Stimulated activated CD4-positive, alpha-beta T cell treated with anti-CD3 and anti-CD28 coated beads, Interleukin-2, amount 100 ng/mL, for 24 hours (primary cell): ENCODE data around the gene SDC4.
"Not testable (repeated sequence)": the region's sequence is repeated elsewhere in the genome, so short reads cannot be mapped to it uniquely, and the experiment has no call there.

Experiments used
- DNase-seq, 2 donors: peaks; one replicate each; pipeline ENCODE4 v3.0.0-alpha.2; 2020

SDC4 gene

DNA sequence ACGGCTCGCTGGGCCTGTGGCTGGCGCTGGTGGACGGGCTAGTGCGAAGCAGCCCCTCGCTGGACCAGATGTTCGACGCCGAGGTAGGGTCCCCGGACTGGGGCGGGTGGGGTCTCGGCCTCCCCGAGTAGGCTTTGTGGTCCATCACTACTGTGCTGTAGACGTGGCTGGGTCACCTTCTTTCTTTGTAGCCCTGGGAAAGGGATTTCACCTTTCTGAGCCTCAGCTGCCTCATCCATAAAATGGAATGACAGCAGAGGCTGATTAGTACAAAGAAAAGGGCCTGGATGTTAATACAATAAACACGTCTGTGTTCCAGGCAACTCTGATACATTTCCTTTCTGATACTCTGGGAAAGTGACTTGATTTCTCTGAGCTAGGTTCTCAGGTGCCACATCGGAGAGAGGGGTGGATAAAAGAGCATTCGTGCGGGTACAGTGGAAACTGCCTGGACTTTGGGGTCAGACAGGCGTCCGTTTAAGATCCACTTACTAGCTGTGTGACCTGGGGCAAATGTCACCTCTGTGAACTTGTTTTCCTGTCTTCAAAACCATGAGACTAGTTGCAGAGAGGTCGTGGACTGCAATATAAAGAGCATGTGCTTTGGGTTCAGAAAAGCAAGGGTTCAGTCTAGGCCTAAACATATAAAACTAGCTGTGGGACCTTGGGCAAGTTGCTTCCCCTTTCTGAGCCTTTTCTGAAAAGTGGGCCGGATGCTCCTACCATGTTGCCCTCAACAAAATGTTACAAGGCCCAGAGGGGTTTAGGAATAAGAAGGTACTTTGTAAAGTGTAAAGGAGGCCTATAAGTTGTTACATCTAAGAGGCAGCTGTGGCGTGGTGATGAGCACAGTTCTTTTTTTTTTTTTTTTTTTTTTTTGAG is 15.6 kb upstream of the SDC4 start:
- DNase-seq: no peak

DNA sequence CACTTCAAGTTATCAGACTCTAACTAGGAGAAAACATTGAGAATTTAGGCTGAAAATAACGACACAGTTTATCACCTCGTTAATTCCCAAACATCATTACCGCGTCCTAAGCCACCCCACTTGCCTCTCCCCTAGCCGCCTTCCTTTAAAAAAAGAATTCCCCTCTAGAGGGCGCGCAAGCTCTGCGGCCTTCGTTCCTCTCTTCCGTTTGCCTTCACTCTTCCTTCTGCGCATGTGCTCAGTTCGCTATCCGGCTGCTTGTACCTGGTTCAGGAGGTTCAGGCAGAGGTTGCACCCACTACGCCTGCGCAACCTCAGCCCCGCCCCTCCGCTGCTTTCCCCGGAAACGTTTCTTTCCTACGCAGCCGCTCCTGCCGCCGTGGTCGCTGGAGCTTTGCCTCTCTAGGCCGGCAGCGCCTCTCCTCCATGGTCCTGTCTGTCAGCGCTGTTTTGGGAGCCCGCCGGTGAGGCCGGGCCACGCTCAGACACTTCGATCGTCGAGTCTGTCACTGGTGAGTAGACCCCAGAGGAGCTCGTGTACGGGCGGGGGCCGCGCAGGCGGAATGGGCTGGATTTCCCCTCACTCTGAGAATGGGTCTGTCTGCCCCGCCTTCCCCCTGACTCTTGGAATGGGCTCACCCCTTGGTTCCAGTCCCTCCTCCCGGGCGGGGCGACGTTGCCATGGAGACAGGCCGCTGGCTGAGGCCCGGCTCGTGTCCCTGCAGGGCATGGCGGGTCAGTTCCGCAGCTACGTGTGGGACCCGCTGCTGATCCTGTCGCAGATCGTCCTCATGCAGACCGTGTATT is 14.8 kb upstream of the SDC4 start, which contains the start of gene SYS1:
Gene SYS1, plus strand, starts transcription at position 353 of the 807 bp plus-strand sequence. Its CDS starts 376 bp downstream, at position 729.
- DNase-seq: peak; percentile 99

DNA sequence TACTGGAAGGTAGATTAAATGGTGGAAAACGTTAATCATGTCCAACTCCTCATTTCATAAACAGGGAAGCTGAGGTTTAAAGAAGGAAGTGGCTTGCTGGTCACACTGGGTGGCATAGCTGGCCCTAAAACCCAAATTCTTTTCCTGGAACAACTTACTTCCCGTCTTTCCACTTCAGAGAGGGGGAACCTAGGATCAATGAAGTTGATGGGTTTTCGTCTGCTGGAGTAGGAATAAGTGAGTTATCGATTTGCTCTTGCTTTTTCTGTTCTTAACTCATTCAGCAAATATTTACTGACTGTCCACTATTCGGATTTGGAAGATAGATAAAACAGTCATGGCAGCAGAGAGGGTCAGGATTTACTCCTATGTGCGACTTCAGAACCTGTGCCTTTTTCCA is 13.6 kb upstream of the SDC4 start:
- no peak for DNase-seq

DNA sequence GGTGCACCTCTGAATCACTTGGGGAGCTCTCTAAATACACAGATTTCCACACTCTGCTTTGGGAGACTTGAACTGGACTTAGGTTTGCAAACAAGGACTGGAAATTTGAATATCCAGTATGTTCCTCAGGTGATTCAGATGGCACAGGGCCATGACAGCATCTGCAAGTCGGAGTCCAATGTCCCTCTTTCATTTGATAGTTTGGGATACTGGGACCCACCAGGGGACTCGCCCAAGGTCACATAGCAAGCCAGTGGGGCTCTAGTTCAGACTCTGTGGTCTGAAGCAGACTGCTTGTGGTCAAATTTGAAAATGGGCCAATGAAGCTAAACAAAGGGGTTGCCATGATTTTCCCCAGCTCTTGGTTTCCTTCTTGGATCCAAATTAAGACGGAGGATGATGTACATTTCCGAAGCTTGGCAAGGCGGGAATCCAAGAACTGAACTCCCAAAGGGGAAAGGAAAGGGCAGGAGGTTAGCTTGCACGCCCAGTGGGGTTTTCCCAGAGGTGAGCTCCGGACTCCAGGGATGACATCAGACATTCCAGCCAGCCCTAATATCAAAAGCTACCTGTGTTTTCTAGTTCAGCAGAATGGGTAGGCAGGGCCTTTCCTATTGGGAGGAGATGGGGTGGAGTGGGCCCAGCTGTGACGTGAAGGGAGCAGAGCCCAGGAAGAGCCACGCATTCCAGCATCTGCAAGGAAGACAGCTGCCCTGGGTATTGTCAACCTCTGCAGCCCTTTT is 11.4 kb upstream of the SDC4 start:
- no peak for DNase-seq

DNA sequence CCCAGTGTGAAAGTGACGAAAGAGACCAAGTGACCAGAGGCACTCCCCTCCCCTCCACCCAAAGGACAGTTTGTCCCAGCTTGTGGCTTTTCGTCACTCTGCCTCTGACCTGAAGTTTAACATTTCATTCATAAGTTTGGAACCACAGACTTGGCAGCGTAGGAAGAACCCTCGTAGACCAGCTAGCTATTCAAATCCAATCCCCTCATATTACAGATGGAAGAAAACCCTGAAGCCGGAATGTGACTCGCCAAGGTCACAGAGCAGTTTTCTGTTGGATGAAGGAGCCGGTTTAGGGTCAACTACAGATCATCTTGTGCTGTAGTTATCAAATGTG is 10.8 kb upstream of the SDC4 start:
- DNase-seq: no peak

DNA sequence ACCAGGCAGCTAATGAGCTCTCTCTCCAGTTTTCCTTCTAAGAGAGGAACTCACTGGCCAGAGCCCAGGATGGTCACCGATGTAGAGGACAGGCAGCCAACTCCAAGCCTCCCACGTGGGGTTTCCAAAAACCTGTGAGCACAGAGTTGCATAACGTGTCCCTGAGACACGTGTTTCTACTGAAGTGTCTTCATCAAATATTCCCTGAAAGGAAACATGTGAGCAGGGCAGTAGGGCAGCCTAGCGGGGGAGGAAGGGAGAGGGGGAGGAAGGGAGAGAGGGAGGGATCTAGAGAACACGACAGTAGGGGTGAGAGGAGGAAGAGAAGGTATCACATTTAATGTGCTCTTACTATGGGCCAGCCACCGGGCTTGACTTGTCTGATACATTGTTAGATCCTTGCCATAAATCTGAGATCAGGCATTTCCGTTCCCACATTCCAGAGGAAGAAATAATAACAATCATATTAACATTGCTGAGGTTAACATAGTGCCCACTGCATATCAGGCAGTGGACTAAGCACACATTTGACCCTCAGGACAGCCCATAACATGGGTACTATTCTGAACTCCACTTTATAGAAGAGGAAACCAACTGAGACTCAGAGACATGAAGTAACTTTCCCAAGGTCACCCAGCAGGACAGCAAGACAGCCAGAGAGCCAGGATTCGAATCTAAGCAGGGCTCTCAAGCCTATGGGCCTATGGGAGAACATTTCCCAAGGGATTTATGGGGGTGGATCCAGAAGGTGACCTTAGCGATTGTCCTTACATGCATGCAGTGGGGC is 10.3 kb upstream of the SDC4 start:
- DNase-seq: no peak

DNA sequence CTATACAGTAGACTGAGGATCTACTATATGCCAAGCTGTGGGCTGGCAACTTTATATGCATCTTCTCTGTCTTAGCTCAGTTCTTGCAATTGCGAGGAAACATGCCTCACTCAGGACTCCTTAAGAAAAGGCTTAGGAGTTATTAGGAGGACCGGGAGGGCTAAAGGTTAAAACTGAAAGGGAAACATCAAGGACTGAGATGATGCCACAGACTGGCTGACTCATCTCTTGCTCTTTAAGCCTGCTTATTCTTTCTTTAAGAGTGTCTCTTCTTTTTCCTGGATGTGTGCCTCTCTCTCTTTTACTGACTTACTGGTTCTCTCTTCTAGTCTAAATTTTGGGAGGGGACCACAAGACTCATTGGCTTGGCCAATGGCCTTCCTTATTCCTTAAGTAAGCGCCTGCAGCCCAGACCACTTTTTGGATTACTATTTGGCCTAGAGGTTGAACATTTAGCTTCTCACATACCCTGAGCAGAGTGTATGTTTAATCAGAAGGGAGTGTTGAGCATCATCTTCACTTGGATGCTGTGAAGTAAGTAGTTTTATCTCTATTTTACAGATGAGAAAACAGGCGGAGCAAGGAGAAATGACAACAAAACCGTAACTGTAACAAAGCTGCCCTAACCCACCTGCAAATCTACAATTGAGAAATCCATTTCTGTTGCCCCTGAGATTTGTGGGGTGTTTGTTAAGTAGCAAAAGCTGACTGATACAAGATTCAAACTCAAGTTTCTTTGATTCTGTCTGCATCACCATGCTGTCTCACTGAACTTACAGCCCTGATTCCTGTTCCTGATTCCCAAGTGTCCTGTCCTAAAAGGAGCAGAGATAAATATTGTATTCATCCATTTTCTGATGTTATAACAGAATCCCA is 7.2 kb upstream of the SDC4 start:
- no peak for DNase-seq

DNA sequence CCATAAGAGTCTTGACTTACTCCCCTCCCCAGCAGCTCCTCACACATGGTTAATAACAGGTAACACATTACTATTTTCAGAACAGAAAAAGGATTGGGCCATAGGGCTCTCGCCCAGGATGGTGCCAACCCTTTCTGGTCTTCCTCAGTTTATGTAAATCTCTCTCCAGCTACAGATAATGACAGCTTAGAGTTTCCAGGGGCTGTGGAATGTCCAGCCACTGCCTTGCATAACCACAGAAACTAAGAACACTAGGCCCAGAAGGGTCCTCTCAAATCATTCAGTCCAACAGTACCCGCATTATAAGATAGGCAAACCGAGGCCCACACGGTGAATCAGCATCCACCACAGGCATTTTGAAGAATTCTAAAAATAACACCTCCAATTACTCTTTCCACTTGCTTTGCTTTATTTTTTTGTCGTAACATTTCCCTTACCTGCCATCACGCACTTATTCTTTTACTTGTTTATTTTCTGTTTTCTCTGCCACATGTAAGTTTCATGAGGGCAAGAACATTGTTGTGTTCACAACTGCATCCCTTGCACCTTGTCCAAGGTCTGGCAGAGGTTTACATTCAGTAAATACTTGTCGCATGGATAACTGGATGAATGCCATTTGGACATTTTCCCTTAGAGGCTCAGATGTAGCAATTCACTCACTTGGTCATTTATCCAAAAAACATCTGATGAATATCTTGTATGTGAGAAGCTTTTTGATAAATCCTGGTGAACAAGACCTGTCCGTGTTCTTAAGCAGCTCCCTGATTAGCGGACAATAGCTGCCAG is 6.4 kb upstream of the SDC4 start:
- peak in 1 of 2 donors; percentile 49 for DNase-seq

DNA sequence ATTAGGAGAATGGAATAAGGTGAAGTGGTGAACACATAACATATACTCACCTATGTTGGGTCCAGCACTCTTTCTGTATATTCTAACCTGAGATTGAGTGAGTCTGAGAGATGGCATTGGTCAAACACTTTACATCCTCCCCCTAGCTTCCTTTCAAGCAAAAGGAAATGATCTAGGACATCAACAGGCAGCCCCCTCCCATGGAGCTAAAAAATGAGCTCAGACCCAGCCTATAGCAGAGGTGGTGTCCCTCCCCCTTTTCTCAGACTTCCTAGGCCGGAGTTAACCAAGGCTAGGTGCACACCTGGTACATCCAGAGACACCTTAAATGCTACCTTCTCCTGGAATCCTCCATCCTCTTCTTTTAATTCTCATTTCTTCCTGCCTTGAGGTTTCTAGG is 5.5 kb upstream of the SDC4 start:
- no peak for DNase-seq

DNA sequence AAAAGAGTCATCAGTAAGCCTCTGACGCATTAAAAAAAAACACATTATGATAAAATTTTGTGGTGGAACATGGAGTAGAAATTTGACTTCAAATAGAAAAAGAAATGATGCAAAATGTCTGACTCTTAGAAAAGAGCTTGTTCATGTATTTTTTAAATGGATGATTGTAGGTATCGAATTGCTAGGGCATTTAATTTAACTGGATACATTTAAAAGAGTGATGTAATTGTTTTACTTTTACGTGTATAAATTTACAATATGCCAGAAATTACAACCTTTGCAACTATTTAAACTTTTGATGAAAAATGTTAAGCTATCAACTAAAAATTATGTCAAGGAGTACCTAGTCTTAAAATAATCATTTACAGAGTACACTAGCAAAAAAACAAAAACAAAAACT is 4.5 kb upstream of the SDC4 start:
- DNase-seq: no peak

DNA sequence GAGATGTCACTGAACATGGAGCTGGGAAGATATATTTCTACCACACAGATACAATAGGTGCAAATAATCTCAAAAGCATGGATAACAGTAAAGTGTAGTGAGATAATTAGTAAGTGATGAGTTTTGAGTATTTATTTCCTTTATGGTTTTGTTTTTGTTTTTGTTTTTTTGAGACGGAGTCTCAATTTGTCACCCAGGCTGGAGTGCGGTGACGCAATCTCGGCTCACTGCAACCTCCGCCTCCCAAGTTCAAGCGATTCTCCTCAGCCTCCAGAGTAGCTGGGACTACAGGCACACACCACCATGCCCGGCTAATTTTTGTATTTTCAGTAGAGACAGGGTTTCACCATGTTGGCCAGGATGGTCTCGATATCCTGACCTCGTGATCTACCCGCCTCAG is 2.6 kb upstream of the SDC4 start:
- DNase-seq: not testable (repeated sequence)

DNA sequence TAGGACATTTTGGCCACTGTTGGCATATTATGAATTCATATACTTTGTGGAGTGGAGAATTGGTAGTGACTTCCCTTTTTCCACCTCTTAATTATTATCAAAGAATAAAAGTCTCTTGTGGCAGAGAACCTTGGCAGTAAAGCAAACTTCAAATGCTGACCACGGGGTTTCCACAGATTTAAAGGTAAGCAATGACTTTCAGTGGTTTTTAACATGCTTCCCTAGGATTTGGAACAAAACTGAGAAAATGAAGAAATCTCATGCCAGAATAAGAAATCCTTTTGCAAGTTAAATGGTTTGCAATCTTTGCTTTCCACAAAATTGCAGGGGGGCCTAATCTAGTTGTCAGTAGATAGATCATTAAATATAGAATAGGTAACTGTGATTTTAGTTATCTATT is 2.0 kb upstream of the SDC4 start:
- no peak for DNase-seq

DNA sequence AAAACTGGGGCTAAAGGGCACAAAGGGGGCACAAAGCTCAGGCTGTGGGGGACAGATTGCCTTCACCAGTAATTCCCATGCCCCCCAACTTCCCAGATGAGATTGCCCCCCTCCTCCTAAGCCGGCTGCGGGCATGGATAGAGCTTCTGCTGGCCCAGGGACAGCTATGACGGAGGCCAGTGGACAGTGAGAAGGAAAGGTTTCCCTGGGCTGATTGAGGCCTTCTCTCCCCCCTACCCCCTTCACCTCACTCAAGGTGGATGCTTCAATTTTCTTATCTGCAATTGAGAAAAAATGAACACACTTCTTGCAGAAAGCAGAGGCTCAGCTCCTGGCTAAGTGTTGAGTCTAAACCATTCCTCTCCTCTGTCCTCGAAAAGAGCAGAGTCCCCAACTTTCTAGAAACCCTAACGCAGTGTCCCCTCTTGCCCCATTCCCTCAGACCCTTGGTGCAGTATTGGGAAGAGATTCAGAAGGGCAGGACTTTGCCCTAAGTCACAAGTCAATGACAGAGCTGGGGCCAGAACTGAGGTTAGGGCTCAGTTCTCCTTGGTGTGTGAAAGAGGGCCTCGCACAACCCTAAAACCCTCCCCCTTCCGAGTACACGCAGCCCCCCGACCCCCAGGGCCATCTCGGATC is 808 bp downstream of the SDC4 start:
- no peak for DNase-seq

DNA sequence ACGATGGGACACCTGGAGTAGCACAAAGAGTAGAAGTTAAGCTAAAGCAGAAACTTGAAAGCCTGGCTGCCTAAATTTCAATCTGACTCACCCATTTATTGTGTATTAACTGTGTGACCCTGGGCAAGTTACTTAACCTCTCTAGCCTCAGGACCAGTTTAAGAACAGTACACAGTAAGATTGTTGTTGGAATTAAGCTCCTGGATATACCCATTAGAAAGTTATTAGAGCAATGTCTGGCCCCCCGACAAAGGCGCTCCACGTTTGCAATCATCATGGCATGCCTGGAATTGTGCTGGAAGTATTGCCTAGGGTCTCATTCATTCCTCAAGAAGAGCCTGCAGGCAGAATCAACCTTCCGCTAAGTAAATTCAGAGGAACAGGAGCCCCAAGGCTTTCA is 1.4 kb downstream of the SDC4 start:
- DNase-seq: no peak

DNA sequence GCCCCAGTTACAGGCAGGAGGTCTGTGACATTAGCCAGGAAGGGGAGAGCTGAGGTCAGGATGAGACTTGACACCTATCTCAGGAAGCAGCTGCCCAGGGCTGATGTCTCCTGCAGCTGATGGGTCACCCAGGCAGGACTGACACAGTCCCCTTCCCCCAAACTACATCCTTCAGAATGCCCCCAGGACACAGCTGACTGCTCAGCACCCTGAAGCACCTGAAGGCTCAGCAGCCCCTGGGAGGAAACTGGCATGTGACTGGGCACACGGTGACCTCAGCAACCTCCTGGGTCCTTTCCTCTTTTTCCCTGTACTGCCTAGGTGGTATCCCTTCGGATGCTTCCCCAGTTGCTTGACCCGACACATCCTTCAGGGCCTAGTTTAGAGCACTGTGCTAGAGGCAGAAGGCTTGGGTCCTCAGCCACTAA is 1.9 kb downstream of the SDC4 start:
- DNase-seq: no peak

DNA sequence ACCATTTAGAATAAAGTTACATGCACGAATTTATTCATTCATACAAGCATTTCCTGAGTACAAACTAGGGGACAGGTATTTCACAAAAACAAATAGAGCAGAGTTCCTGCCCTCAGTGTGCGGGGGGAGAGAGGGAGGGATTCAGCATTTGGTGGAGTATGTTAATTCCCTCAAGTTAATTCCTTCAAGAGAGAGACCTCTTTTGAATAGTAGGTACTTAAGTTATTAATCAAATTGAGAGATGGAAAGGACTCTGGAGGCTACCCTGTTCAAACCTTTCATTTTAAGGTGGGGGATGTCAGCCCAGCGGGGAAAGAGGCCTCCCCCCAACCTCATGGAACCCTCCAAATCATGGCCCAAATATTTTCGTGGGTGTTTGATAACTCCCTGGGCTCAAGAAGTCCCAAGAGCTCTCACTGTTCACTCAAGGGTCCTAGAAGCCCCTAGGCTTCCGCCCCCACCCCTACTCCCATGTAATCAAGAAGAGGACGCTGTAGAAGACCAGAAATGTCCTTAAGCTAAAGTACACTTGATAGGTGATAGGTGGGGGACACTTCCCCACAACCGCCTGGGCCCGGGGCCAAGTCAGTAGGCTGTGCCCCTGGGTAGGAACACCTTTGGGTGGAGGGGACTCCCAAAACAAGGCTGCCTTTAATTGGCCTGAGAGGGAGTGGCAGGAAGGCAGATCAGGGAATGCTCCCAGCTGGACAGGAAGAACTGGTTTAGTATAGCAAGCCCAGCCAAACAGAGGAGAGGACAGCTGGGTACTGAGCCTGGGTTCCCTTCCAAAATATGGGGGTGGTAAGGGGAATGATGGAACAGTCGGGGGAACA is 2.9 kb downstream of the SDC4 start:
- DNase-seq: no peak

DNA sequence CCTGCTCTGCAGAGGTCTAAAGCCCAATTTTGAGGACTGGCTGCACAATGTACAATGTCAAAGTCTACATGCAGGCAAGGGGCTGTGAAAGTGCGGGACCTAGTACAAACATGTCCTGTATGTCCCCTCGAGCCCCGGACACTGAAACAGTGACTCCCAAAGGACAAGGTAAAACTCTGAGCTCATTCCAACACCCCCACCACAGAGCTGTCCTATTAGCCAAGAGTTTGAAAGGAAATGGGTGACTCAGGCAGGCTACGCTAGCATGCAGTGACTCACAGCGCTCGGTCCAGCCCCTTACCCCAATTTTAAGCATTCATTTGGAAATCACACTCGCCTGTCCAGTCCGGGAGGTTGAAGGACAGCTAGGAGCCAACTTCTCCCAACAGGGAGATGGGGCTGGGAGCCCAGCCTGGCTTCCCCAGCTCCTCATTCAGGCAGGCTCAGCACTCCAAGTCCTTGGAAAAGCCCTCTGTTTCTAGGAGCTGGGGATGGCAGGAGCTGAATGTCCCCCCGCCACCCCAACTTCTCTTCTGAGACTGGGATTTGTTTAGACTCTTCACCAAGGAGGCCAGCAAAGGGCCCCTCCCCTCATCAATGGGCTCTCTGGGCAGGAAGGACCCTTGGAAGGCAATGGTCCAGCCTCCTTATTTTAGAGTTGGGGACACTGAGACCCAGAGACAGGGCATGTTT is 3.9 kb downstream of the SDC4 start:
- DNase-seq: no peak

DNA sequence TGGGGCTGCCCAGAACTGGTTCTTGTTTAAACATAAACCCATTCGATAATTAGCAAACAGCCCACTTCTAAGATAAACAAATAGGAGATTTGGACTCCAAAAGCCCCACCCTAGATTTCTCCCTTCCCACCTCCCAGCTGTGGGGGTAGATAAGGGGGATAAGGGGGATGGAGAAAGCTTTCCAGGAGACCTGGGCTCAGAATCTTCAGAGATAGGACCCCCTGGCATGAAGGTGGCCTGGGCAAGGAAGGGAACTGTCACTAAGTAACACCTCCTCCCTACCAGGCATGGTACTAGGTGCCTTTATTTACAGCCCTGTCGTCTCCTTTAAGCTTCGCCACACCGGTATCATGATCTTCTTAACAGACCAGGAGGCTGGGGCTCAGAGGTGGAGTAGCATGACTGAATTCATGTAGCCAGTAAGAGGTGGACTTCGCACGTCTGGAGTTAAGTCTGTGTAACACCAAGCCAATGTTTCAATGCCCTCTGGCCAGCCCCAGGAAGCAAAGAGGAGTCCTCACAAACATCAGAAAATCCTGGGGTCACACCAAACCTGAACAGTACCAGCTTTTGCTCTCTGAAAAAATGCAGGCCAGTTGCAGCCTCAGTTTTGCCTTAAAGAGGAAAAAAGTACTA is 4.6 kb downstream of the SDC4 start:
- no peak for DNase-seq
